GM19324 (cell line): ENCODE data around the gene IL1RAPL2.

Source experiments
- ATAC-seq: cut with Tn5 transposase; IDR thresholded peaks from one replicate; pipeline ENCODE4 v1.9.1; 2021; ENCODE audit warnings: mild to moderate bottlenecking, moderate library complexity; ENCODE audit not compliant: unreplicated experiment, low FRiP score

IL1RAPL2 gene

DNA sequence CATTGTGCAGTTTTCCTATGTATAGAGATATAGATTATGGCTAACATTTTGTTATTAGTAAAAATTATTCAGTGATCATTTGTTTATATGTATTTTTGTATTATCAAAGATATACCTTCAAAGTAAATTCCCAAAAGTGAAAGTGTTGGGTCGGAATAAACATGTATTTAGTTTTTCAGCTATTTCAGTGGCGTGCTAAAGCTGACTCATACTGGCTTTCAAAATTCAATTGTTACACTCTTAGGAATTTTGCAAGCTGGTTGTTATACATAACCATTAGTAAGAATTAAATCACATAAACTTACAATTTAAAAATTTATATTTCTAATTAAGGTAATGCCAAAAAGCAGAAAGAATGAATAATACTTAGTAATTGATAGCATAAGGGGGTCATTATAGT lies 968.0 kb downstream of the IL1RAPL2 start:
- no peak for ATAC-seq

DNA sequence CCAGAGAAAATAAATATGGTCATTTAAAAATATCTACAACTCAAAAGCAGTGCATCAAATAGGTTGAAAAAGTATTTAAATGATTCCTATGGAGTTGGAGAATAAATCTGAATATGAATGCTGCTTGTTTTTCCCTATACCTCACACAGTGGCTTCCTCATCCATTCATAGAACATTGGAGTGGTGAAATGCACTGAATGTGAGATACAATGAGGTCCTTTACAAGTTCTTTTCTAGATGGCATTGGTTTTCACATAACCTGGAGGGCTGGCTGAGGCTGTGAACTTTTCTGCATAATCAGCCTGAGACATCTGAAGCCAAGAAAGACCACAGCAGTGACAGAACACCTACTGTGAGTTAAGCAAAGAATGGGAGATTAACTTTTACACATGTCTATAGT lies 977.3 kb downstream of the IL1RAPL2 start:
- no peak for ATAC-seq

DNA sequence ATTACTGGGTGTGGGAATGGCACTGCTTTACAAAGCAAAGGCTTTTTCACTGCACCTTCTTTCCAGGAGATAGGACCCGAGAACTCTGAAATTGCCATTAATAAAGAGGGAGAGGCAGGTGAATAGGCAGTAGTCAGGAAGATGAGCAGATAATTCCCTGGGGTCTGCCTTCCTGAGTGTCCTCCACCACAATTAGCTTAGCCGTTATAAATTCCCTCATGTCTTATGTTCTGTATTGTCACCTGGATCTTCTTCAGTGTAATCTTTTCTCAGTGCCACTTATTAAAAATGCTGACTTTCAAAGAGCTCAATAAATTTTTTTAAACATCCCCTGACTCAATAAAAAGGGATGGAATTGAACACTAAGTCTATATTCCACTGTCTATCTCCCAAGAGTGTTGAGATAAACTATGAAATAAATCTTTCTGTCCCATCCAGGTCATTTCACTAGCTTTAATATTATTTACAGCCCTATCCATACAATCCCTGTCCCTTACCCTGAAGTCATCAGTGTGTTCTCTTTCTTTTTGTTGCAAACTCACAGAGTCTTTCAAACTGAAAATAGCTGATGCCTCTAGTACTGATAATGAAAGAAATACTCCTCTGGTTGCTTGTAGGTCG lies 984.2 kb downstream of the IL1RAPL2 start:
- ATAC-seq: no peak

DNA sequence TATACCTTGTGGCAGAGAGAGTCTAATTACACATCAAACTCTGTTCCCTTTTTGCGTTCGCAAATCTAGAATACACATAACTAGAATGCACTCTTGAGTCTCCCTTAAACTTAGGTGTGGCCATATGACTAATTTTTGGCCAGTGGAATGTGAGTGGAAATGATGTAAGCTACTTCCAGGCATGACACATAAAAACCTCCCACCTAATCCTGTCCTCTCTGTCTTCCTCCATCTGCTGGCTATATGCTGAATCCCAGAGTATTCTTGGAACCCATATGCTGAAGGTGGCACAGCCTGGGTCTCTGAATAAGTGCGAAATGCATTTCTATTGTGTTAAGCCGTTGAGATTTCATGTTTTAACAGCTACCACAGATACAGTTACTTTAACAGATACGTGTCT lies 986.4 kb downstream of the IL1RAPL2 start:
- no peak for ATAC-seq

DNA sequence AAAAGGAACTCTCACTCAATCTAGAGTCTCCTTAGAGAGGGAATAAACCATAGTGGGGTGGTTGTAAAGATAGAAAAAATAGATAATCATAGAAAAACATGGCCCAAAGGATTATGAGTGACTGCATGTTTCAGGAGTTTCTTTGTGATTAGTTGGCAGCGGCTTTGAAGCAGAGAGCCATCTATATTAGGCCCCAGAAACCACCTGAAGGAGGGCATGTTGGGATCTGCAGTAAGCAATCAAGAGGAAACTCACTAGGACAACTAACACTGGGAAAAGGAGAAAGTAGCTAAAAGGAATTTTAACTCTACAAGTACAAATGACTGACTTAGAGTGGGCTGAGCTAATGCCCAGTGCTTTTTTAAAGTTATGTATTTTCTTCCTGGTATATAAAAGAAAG lies 987.1 kb downstream of the IL1RAPL2 start:
- ATAC-seq: no peak

DNA sequence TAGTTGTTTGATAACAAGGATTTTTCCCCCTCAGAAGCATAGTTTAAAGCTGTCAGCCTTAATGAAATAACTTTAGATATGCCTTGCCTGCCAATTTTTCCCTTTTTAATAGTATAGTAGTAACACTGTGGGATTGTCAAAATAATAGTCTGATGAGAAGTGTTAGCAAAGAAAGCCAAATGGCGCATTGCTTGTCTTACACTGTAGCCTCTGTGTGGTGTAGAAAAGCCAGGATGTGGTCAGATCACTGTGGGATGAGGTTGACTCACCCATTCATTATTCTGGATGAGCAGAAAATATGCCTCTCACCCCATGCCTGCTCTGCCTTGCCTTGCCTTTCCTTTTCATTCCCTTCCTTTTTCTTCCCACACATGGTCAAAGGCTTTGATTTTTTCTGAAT lies 998.5 kb downstream of the IL1RAPL2 start:
- no peak for ATAC-seq

DNA sequence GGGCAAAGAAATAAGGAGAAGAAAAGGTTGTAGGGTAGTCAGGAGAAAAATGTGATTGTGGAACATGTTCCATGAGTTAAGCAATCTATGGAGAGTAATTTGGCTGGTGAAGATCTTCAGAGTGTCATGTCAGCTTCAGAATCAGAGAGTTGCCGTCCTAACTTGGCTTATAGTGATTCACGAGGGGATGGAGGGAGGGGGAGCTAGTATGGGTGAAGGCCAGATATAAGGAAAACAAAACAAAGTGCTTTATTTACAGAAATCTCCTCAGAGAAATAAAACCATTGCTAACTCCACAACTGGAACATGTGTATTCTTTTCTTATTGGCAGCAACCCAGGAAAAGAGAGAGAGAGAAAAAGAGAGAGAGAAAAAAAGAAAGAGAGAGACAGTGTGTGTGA lies 999.9 kb downstream of the IL1RAPL2 start:
- no peak for ATAC-seq

DNA sequence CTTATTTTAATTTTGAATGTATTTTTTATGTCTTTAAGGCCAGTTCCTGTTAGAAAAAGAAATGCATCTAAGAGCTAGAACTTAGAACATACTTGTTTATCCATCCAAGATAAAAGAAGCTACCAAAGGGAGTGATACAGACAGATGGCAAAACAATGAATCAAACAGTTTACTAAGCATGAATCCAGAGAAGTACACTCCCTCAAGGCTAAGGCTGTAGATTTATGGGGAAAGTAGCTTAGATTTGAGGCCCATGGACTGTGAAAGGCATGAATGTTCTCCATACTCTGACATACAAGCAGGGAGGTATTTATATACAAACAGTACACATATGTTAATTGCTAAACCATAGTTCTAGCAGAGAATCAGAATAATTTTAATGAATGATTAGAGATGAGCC lies 1001.1 kb downstream of the IL1RAPL2 start:
- ATAC-seq: no peak

DNA sequence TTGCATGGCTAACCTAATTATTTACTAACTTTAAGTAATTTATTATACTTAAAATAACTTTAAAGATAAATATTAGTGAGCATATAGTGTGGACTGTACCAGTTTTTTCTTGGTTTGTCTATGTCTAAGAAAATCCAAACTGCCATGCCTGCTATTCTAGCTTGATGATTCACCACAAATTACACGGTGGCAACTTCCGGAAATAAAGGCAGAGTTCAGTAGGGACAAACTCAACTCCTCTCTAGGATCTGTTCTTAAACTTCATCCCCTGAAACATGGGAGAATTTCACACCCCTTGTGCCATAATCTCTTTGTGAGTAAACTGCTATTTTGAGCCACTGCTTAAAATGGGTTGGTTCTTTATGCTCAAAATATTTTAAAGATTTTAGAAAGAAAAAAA lies 1042.7 kb downstream of the IL1RAPL2 start:
- ATAC-seq: no peak

DNA sequence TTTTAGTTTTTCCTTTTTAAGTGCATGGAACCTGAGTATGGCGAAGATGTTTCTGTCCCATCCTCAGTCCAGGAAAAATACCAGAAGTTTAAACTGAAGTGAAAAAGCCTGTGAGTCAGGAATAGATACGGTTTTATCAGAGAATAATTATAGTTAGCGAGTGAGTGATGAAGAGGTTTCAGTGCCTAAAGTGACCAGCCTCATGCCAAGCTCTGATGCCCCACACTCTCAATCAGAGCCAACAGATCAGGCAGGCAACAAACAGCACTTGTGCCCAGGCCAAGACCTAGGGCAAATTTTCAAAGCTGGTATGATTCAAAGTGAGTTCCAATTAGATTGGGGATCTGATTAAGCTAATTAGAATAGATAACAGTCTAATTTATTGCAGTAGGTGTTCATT lies 1043.5 kb downstream of the IL1RAPL2 start:
- ATAC-seq: no peak

DNA sequence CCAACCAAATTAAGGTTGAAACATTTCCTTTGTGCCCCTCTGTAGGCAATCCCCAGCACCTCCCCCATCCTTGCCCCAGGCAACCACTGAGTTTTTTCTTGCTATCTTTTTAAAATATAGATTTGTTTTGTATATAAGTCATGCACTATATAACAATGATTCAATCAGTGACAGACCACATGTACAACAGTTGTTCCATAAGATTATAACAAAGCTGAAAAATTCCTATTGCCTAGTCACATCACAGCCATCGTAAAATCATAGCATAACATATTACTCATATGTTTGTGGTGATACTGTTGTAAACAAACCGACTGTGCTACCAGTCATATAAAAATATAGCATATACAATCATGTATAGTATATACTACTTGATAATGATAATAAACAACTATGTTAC lies 1044.4 kb downstream of the IL1RAPL2 start:
- no peak for ATAC-seq

DNA sequence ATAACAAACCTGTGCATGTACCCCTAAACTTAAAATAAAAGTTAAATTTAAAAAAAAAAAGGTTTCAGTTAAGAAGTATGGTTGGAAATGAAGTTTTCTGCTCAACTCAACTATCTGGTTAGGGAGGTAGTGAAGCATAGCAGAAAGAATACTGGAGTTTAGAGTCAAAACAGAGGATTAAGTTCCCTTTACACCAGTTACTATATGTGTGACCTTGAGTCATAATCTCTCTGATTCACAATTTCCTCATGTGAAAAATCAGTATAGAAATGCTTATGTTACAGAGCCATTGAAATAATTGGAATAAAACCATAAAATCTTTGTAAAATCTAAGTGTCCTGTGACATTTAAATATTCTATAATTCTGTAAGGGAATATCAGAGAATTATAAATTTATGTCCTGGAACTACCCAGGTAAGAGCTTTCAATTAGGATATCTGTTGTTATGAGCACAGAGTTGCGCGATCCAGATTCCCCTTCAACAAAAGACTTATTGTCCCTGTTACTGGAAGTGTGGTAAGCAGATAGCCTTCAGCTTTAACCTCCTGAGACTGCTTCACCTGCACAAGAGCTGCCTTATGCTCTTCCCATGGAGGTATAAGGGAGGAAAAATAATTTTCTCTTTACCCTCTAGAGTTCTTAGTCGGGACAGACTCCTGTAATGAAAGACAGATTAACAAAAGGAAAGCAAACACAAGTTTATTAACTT lies 1052.5 kb downstream of the IL1RAPL2 start:
- no peak for ATAC-seq

DNA sequence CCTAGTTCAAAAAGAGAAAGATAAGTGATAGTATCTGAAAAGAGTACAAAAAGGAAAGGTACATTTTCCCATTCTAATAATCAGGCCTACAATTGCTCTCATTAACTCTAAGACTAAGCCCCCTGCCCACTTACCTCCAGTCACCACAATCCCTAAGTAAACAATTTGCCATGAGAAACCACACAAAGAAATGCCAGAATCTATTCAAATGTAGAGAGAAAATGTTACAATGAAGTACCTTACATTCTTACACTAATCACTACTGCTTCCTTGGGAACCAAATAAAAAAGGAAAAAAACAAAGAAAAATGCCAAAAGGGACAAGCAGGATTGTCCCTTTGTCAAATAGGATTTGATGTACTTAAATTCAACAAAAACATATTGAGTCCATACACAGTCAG lies 1068.2 kb downstream of the IL1RAPL2 start:
- no peak for ATAC-seq

DNA sequence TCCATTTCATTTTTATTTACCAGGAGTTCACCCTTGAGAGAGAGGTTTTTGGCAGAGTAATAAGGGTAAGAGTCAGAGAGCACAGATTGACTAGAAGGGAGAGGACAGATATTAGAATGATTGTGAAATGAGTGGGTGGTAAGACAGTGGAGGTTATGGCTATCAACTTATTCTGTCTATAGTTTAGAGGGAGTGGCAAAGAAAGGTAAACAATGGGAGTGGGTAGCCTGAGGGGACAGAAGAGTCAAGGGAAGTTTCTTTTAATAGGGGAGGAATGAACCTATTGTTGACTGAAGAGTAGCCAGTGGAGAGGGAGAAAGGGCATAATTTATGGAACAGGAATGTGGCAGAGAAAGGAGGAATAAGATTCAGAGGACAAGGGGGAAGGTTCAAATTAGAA lies 1069.8 kb downstream of the IL1RAPL2 start:
- ATAC-seq: no peak

DNA sequence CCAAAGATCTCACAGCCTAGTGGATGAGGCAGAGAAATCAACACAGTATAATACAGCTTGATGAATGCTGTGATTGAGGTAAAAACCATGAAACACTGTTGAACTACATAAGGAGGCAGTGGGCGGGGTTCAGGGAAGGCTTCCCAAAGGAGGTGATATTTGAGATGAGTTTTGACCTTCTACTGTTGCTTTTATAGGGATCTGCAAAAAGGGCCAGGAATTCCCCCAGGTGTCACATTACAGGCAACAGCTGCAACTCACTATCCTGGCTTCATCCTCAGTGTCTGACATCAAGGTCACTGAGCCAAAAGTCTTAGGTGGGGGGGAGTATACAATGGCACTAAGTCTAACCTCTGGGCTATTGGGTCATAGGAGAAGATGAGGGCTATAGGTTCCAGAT lies 1070.7 kb downstream of the IL1RAPL2 start:
- ATAC-seq: no peak

DNA sequence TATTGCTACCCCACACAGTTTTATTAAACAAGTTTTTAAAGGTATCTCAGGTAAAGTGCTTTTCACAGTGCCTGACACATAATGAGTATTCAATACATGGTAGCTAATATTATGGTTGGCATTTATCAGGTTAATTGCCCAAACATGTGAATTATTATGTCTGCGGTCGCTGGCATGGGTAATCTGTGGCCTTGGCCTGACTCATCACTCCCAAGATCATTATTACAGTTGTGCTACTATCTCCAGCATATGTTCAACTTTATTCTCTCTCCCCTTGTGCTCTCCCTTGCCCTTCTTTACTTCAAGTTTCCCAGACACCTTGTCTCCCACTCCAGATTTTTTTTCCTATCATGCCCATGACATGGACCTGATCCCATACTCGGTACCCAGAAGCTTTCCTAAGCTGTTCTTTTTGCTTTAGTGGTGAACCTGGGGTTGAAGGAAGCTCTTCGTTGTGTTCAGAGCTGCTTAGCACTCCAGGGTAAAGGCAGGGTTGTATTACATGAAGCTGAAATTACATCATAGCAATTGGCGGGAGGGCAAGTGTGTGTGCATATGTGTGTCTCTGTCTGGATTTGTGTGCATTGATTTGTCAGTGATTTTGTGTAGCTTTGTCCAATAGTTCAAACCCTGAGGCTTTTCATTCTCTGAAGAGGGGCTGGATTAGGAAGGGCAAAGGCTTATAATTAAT lies 1079.8 kb downstream of the IL1RAPL2 start:
- ATAC-seq: no peak

DNA sequence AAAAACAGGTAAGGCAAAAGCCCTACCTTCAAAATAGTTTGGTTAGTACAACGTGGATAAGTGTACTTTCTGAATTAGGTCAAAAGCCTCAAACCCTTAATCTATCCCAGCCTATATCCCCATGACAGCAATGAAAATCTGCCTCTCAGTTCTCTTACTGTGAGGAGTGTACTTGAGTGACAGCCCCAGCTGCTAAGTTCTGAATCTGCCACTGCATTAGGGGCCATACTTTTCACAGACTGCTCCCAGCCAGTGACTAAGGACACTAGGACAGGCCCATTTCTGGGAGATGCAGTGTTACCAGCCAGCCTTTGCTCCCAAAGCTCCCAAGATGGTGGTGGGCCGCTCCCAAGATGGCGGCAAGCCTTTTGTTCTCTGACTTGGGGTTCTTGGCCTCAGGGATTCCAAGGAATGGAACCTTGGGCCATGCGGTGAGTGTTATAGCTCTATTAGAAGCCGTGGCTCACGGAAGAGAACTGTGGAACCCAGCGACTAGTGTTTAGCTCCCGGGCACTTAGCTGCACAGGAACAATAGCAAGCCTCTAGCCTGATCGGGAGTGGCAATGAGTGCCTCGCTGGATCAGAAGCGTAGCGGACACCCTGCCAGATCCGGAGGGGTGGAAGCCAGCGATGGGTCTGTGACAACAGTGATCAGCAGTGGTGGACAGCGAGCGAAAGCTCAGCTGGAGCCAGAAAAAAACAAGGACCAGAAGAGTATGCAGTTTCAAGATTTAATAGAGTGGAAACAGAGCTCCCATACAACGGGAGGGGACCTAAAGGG lies 1080.8 kb downstream of the IL1RAPL2 start:
- ATAC-seq: no peak

DNA sequence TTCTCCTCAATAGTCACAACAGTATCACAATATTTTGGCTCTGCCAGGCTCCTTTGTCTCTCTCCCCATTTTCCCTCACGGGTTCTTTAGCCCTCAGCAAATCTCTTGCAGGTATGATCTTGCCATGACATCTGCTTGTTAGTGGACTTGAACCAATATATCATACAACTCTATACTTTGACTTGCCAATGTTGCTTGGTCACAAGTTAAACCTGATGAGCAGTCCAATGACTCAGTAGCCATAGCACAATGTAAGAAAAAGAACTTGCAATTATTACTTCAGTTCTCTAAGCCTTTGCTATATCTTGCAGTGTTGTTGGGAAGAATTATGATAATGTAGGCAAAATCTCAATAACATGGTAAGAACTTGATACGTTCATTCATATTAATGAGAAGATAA lies 1081.8 kb downstream of the IL1RAPL2 start:
- no peak for ATAC-seq

DNA sequence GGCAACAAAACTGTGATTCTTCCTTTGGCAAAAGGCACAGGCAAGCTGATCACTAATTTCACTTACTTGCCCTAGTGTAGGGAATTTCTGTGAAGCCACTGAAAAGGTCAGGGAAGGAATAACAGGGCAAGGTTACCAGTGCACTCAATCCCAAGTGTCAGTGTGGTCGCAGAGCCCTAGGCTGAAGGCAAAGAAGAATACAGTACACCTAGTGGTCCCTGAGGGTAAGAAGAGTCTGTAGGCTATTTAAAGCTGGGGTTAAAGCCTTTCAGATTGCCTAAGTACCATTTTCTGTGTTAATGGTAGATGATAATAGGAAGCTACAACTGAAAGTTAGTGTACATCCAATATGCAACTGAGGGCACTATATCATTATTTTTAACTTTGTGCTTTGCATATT lies 1082.7 kb downstream of the IL1RAPL2 start:
- ATAC-seq: no peak

DNA sequence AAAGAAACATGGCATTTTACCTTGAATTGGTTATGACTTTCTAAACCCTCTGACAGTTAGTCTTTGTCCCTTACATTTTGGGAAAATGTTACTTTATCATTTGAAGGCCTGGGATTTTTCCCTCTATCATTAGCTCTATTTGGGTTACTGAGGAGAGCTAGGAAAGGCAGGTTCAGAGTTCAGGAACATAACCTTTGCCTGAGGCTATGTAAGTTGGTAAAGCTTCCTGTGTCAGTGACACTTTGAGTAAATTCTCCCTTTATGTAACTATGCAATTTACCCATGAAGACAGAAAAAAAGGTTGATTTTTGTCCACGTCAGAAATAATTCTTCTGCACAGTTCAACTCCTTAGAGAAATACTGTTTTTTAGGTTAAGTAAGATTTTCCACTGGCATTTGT lies 1084.6 kb downstream of the IL1RAPL2 start:
- no peak for ATAC-seq

DNA sequence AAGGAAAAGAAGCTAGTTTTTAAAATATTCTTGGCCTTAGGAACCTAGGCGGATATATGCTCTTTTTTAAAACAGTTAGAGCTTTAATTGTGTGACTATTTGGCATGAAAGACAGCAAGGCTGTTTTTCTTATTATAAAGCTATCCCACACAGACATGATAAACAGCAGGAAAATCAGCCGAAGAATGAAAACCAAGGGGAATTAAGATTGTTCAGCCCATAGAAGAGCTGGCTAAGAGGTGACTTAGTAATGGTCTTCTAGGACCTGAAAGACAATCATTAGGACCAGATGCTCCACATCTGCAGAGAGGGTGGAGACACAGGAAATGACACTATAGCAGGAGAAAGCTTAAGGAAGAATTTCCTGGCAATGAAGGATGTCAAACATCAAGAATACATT lies 1085.0 kb downstream of the IL1RAPL2 start:
- no peak for ATAC-seq
